Kidney epithelial cell (primary cell): ENCODE data around the gene SPTBN4. TPM values are rescaled to one million over a fixed set of nuclear protein-coding genes. Genes with fewer than 3 reads are reported as not detected.

Experiments used
- DNase-seq: peaks from one replicate; pipeline ENCODE4 v3.0.0-alpha.2; 2010; ENCODE audit warnings: low read depth
- H3K27me3 ChIP-seq: 2 replicates; pipeline ENCODE4 v1.6.0; 2011; ENCODE audit warnings: low read length; ENCODE audit not compliant: control insufficient read depth, insufficient read depth
- H3K36me3 ChIP-seq: 2 replicates; pipeline ENCODE4 v1.5.1; 2011; ENCODE audit warnings: low read length; ENCODE audit not compliant: control insufficient read depth, insufficient read depth
- H3K4me3 ChIP-seq: 2 replicates; pipeline ENCODE4 v1.5.1; 2011; ENCODE audit warnings: low read depth, mild to moderate bottlenecking, control low read depth, low read length
- CTCF ChIP-seq: IDR thresholded peaks from 2 replicates; pipeline ENCODE4 v1.5.1; 2011; ENCODE audit warnings: mild to moderate bottlenecking, moderate library complexity, low read length, control low read depth, inconsistent platforms; ENCODE audit not compliant: insufficient read depth, poor library complexity, severe bottlenecking
- total RNA-seq: library from RNA; depleted of rRNA; stranded (reverse); fragments of >200 nt; gene quantifications from 2 replicates; pipeline ENCODE4 v1.2.3, GENCODE V29; 2015

SPTBN4 gene
- total RNA-seq, 1 donor from 2014 or later, result 2.4 TPM

- no peaks in the 10 kb centered on the region for H3K27me3 ChIP-seq
- no peak overlapping the region for H3K4me3 ChIP-seq
- no peak for DNase-seq
- no peak for TF ChIP-seq CTCF
- peaks cover 1% of the 10 kb centered on the region for H3K36me3 ChIP-seq
Observed at GRCh38 chr19:40441719-40442253, 25.0 kb upstream of the SPTBN4 start.

- TF ChIP-seq CTCF, result no peak
- peaks cover 1% of the 10 kb centered on the region for H3K36me3 ChIP-seq
- H3K27me3 ChIP-seq, result no peaks in the 10 kb centered on the region
- H3K4me3 ChIP-seq, result peak overlapping the region; percentile 59
- DNase-seq, result no peak
Observed at GRCh38 chr19:40442328-40443130, 24.3 kb upstream of the SPTBN4 start.

- Histone ChIP-seq H3K27me3 (no peaks in the 10 kb centered on the region), H3K36me3 (peaks cover 1% of the 10 kb centered on the region), H3K4me3 (peak overlapping the region; percentile 59)
- peak; percentile 98 for DNase-seq
- no peak for TF ChIP-seq CTCF
Observed at GRCh38 chr19:40443131-40443999, 23.4 kb upstream of the SPTBN4 start.

- Histone ChIP-seq H3K36me3 (peaks cover 1% of the 10 kb centered on the region), H3K4me3 (peak within 1 kb of the TSS; percentile 59), H3K27me3 (no peaks in the 10 kb centered on the region)
- DNase-seq, result peak; percentile 56
- no peak for TF ChIP-seq CTCF
Observed at GRCh38 chr19:40444000-40444824, 22.6 kb upstream of the SPTBN4 start, which contains the start of gene SERTAD3. SERTAD3 (minus strand) TSS chr19:40444335; CDS start chr19:40442080, 2,255 bp downstream.

- no peak for DNase-seq
- TF ChIP-seq CTCF, result peak; percentile 22
- no peaks in the 10 kb centered on the region for H3K27me3 ChIP-seq
- H3K4me3 ChIP-seq, result peak overlapping the region; percentile 59
- peaks cover 1% of the 10 kb centered on the region for H3K36me3 ChIP-seq
Observed at GRCh38 chr19:40444825-40445312, 21.9 kb upstream of the SPTBN4 start.
